ENCODE results near the gene NCS1.

Gene NCS1

GRCh38 chr9:130159915-130160670 is 12.1 kb upstream of the NCS1 start:
- in situ Hi-C loops (cut with MboI; ENCODE audit: low pct_unique_long_range_greater_than_20kb, low sequenced_read_pairs, unreplicated experiment), result no loop called here
- DNase-seq (ENCODE audit: low spot score), result no peak
- TF ChIP-seq CTCF (IDR thresholded peaks at IDR 0.05; ENCODE audit: extremely low read depth, insufficient read depth, missing control alignments), result no peak

GRCh38 chr9:130160862-130161470 is 11.2 kb upstream of the NCS1 start:
- in situ Hi-C loops (cut with MboI; ENCODE audit: low pct_unique_long_range_greater_than_20kb, low sequenced_read_pairs, unreplicated experiment), result no loop called here
- DNase-seq (ENCODE audit: low spot score), result no peak
- no peak for TF ChIP-seq CTCF (IDR thresholded peaks at IDR 0.05; ENCODE audit: extremely low read depth, insufficient read depth, missing control alignments)

- DNase-seq (ENCODE audit: low spot score), result no peak
- TF ChIP-seq CTCF (IDR thresholded peaks at IDR 0.05; ENCODE audit: extremely low read depth, insufficient read depth, missing control alignments), result no peak
- in situ Hi-C loops (cut with MboI; ENCODE audit: low pct_unique_long_range_greater_than_20kb, low sequenced_read_pairs, unreplicated experiment), result no loop called here
These were observed 6.6 kb upstream of the NCS1 start for GRCh38 chr9:130165579-130165978.

- no peak for TF ChIP-seq CTCF (IDR thresholded peaks at IDR 0.05; ENCODE audit: extremely low read depth, insufficient read depth, missing control alignments)
- no peak for DNase-seq (ENCODE audit: low spot score)
- in situ Hi-C loops (cut with MboI; ENCODE audit: low pct_unique_long_range_greater_than_20kb, low sequenced_read_pairs, unreplicated experiment), result no loop called here
These were observed 5.8 kb upstream of the NCS1 start for GRCh38 chr9:130166399-130166798.

GRCh38 chr9:130167927-130168326 is 4.3 kb upstream of the NCS1 start:
- DNase-seq (ENCODE audit: low spot score), result no peak
- no peak for TF ChIP-seq CTCF (IDR thresholded peaks at IDR 0.05; ENCODE audit: extremely low read depth, insufficient read depth, missing control alignments)
- in situ Hi-C loops (cut with MboI; ENCODE audit: low pct_unique_long_range_greater_than_20kb, low sequenced_read_pairs, unreplicated experiment), result no loop called here

GRCh38 chr9:130171226-130172148 is 717 bp upstream of the NCS1 start:
- no peak for DNase-seq (ENCODE audit: low spot score)
- no peak for TF ChIP-seq CTCF (IDR thresholded peaks at IDR 0.05; ENCODE audit: extremely low read depth, insufficient read depth, missing control alignments)
- in situ Hi-C loops (cut with MboI; ENCODE audit: low pct_unique_long_range_greater_than_20kb, low sequenced_read_pairs, unreplicated experiment), result no loop called here

Measured in GM13977 (cell line).